HEK293 (cell line): ENCODE results near the gene MEGF9.

Source experiments
- CTCF ChIA-PET: fragments of 350-600 bp; formaldehyde crosslinking; extraction: SDS; loops from one replicate; lab custom pipeline; 2021; ENCODE audit warnings: antibody characterized with exemption; lab: Yijun Ruan, JAX
- POLR2A ChIA-PET: fragments of 300-600 bp; formaldehyde crosslinking; extraction: SDS; loops from one replicate; lab custom pipeline; 2020; ENCODE audit warnings: antibody characterized with exemption, inconsistent platforms; lab: Yijun Ruan, JAX
- H3K27ac ChIP-seq: fragments of 200-500 bp; sonication (Bioruptor generic); 2 replicates; pipeline ENCODE4 v1.5.1; 2014; ENCODE audit warnings: low read depth, low read length, control low read depth, inconsistent platforms; ENCODE audit errors: extremely low read depth
- H3K36me3 ChIP-seq, 2 experiments: fragments of 200-500 bp in 1 of 2; sonication (Bioruptor generic) in 1 of 2; 1 replicate in 1 of 2; 2 replicates in 1 of 2; pipeline ENCODE4 v1.5.1; 2014 to 2017; ENCODE audit warnings: inconsistent platforms in 2 of 2, low read length in 2 of 2; ENCODE audit not compliant: control insufficient read depth in 2 of 2, insufficient read depth in 1 of 2
- H3K4me1 ChIP-seq: fragments of 200-500 bp; sonication (Bioruptor generic); 2 replicates; pipeline ENCODE4 v1.5.1; 2014; ENCODE audit warnings: mild to moderate bottlenecking, low read length, inconsistent platforms; ENCODE audit not compliant: control insufficient read depth, insufficient read depth
- H3K4me3 ChIP-seq: 2 replicates; pipeline ENCODE4 v1.5.1; 2011; ENCODE audit warnings: low read depth, mild to moderate bottlenecking, control low read depth, low read length, moderate library complexity
- H3K9me3 ChIP-seq: fragments of 200-500 bp; sonication (Bioruptor generic); 2 replicates; pipeline ENCODE4 v1.5.1; 2014; ENCODE audit warnings: low read depth, low read length, inconsistent platforms; ENCODE audit not compliant: control insufficient read depth, insufficient read depth
- ELK4 ChIP-seq: IDR thresholded peaks from 2 replicates; pipeline ENCODE4 v1.6.1; 2011; ENCODE audit warnings: mild to moderate bottlenecking, low read depth, low read length, borderline replicate concordance
- HIC1 ChIP-seq: fragments of 450-650 bp; formaldehyde crosslinking; IDR thresholded peaks from 2 replicates; pipeline ENCODE4 v1.5.1; 2016; ENCODE audit warnings: missing biosample characterization, missing genetic modification characterization
- KLF9 ChIP-seq: fragments of 450-650 bp; formaldehyde crosslinking; IDR thresholded peaks from 2 replicates; pipeline ENCODE4 v1.5.1; 2016; ENCODE audit warnings: missing biosample characterization, missing genetic modification characterization, low read depth
- MYNN ChIP-seq: fragments of 450-650 bp; formaldehyde crosslinking; IDR thresholded peaks from 2 replicates; pipeline ENCODE4 v1.5.1; 2016; ENCODE audit warnings: missing biosample characterization, missing genetic modification characterization, borderline replicate concordance
- OSR2 ChIP-seq: fragments of 450-650 bp; formaldehyde crosslinking; IDR thresholded peaks from 2 replicates; pipeline ENCODE4 v1.5.1; 2016; ENCODE audit warnings: missing biosample characterization, missing genetic modification characterization
- OVOL3 ChIP-seq: fragments of 450-650 bp; formaldehyde crosslinking; IDR thresholded peaks from 2 replicates; pipeline ENCODE4 v1.5.1; 2016; ENCODE audit warnings: missing biosample characterization, missing genetic modification characterization
- SCRT2 ChIP-seq: fragments of 450-650 bp; formaldehyde crosslinking; IDR thresholded peaks from 2 replicates; pipeline ENCODE4 v1.5.1; 2016; ENCODE audit warnings: missing biosample characterization, missing genetic modification characterization
- ZBTB6 ChIP-seq: fragments of 450-650 bp; formaldehyde crosslinking; IDR thresholded peaks from 2 replicates; pipeline ENCODE4 v1.5.1; 2017; ENCODE audit warnings: missing biosample characterization, missing genetic modification characterization
- ZBTB8A ChIP-seq: fragments of 450-650 bp; formaldehyde crosslinking; IDR thresholded peaks from 2 replicates; pipeline ENCODE4 v1.5.1; 2016; ENCODE audit warnings: missing biosample characterization, missing genetic modification characterization
- ZIC2 ChIP-seq: fragments of 450-650 bp; formaldehyde crosslinking; IDR thresholded peaks from 2 replicates; pipeline ENCODE4 v1.5.1; 2016; ENCODE audit warnings: missing biosample characterization, missing genetic modification characterization
- ZNF202 ChIP-seq: fragments of 450-650 bp; formaldehyde crosslinking; IDR thresholded peaks from 2 replicates; pipeline ENCODE4 v1.5.1; 2016; ENCODE audit warnings: missing biosample characterization, missing genetic modification characterization, borderline replicate concordance
- ZNF391 ChIP-seq: fragments of 450-650 bp; formaldehyde crosslinking; IDR thresholded peaks from 2 replicates; pipeline ENCODE4 v1.5.1; 2016; ENCODE audit warnings: low read depth, missing biosample characterization, missing genetic modification characterization, borderline replicate concordance
- ZNF398 ChIP-seq: fragments of 450-650 bp; formaldehyde crosslinking; IDR thresholded peaks from 2 replicates; pipeline ENCODE4 v1.5.1; 2017; ENCODE audit warnings: missing biosample characterization, missing genetic modification characterization
- ZNF510 ChIP-seq: fragments of 450-650 bp; formaldehyde crosslinking; IDR thresholded peaks from 2 replicates; pipeline ENCODE4 v1.5.1; 2018; ENCODE audit warnings: mild to moderate bottlenecking, missing genetic modification characterization, missing biosample characterization; ENCODE audit not compliant: insufficient replicate concordance
- ZNF660 ChIP-seq: fragments of 450-650 bp; IDR thresholded peaks from 2 replicates; pipeline ENCODE4 v1.5.1; 2018; ENCODE audit warnings: missing biosample characterization, mild to moderate bottlenecking, missing genetic modification characterization
- ZNF707 ChIP-seq: fragments of 450-650 bp; formaldehyde crosslinking; IDR thresholded peaks from 2 replicates; pipeline ENCODE4 v1.5.1; 2016; ENCODE audit warnings: missing biosample characterization, missing genetic modification characterization
- ZNF843 ChIP-seq: fragments of 450-650 bp; formaldehyde crosslinking; IDR thresholded peaks from 2 replicates; pipeline ENCODE4 v1.5.1; 2016; ENCODE audit warnings: missing biosample characterization, missing genetic modification characterization
- ZSCAN23 ChIP-seq: fragments of 450-650 bp; formaldehyde crosslinking; IDR thresholded peaks from 2 replicates; pipeline ENCODE4 v1.5.1; 2016; ENCODE audit warnings: missing biosample characterization, missing genetic modification characterization
- TF ChIP-seq, protein P1 (sequence below): fragments of 450-650 bp; formaldehyde crosslinking; IDR thresholded peaks from 2 replicates; pipeline ENCODE4 v1.5.0; 2017; ENCODE audit warnings: missing biosample characterization, missing genetic modification characterization, borderline replicate concordance
- TF ChIP-seq, protein P2 (sequence below): fragments of 450-650 bp; formaldehyde crosslinking; IDR thresholded peaks from 2 replicates; pipeline ENCODE4 v1.5.1; 2016; ENCODE audit warnings: missing biosample characterization, missing genetic modification characterization

MEGF9 gene

GRCh38 chr9:120692901-120693699 lies 21.2 kb downstream of the MEGF9 start:
- peaks cover 21% of the 10 kb centered on the region for H3K4me1 ChIP-seq
- TF ChIP-seq HIC1: no peak
- peak; percentile 36; the same call in 1 of the 2 replicates for TF ChIP-seq SCRT2
- TF ChIP-seq ZSCAN23: no peak
- TF ChIP-seq ZBTB6 (tag by site-specific recombination): no peak
- TF ChIP-seq, all 188 proteins: peak for 1
- no peaks in the 10 kb centered on the region for H3K9me3 ChIP-seq
- CTCF ChIA-PET: no interaction called here
- no peaks in the 10 kb centered on the region for H3K36me3 ChIP-seq
- no peak overlapping the region for H3K27ac ChIP-seq
- POLR2A ChIA-PET: no interaction called here
- no peak overlapping the region for H3K4me3 ChIP-seq

GRCh38 chr9:120690372-120690771 lies 23.9 kb downstream of the MEGF9 start:
- no peaks in the 10 kb centered on the region for H3K36me3 ChIP-seq
- CTCF ChIA-PET: no interaction called here
- TF ChIP-seq OVOL3 (tag by site-specific recombination): no peak
- no peak for TF ChIP-seq ZNF398 (tag by site-specific recombination)
- TF ChIP-seq ZBTB8A (tag by site-specific recombination): no peak
- TF ChIP-seq, protein P1, sequence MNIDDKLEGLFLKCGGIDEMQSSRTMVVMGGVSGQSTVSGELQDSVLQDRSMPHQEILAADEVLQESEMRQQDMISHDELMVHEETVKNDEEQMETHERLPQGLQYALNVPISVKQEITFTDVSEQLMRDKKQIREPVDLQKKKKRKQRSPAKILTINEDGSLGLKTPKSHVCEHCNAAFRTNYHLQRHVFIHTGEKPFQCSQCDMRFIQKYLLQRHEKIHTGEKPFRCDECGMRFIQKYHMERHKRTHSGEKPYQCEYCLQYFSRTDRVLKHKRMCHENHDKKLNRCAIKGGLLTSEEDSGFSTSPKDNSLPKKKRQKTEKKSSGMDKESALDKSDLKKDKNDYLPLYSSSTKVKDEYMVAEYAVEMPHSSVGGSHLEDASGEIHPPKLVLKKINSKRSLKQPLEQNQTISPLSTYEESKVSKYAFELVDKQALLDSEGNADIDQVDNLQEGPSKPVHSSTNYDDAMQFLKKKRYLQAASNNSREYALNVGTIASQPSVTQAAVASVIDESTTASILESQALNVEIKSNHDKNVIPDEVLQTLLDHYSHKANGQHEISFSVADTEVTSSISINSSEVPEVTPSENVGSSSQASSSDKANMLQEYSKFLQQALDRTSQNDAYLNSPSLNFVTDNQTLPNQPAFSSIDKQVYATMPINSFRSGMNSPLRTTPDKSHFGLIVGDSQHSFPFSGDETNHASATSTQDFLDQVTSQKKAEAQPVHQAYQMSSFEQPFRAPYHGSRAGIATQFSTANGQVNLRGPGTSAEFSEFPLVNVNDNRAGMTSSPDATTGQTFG (tag by site-specific recombination): no peak
- TF ChIP-seq, protein P2, sequence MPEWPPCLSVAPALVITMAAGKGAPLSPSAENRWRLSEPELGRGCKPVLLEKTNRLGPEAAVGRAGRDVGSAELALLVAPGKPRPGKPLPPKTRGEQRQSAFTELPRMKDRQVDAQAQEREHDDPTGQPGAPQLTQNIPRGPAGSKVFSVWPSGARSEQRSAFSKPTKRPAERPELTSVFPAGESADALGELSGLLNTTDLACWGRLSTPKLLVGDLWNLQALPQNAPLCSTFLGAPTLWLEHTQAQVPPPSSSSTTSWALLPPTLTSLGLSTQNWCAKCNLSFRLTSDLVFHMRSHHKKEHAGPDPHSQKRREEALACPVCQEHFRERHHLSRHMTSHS: no peak
- TF ChIP-seq ZNF202 (tag by site-specific recombination): no peak
- no peak for TF ChIP-seq ELK4
- no peak for TF ChIP-seq MYNN (tag by site-specific recombination)
- no peak for TF ChIP-seq ZIC2 (tag by site-specific recombination)
- no peak for TF ChIP-seq ZNF510 (tag by site-specific recombination)
- TF ChIP-seq ZNF707 (tag by site-specific recombination): no peak
- no peak for TF ChIP-seq KLF9 (tag by site-specific recombination)
- TF ChIP-seq ZNF660 (tag by site-specific recombination): no peak
- TF ChIP-seq ZNF843 (tag by site-specific recombination): no peak
- TF ChIP-seq OSR2: no peak
- TF ChIP-seq ZNF391: no peak
- no peaks in the 10 kb centered on the region for H3K9me3 ChIP-seq
- H3K4me1 ChIP-seq: peaks cover 21% of the 10 kb centered on the region
- POLR2A ChIA-PET: no interaction called here
- no peak overlapping the region for H3K4me3 ChIP-seq
- H3K27ac ChIP-seq: no peak overlapping the region
